Measurements from ENCODE around the gene SEZ6L. TPM values are rescaled to one million over a fixed set of nuclear protein-coding genes. Genes with fewer than 3 reads are reported as not detected.

SEZ6L gene
- total and polyA plus RNA-seq, 12 donors, result 0.01 to 2.5 (median 0.28) TPM

GRCh38 chr22:26236991-26237390 lies 67.7 kb downstream of the SEZ6L start:
- TF ChIP-seq CTCF (IDR thresholded peaks at IDR 0.05), result no peak
- 70 to 75% methylated on average over 6 of the region's 6 CpGs for WGBS, 2 donors
- peaks cover 0 to 66% (median 35%) of the 10 kb centered on the region in 7 donors for H3K27me3 ChIP-seq
- H3K9me3 ChIP-seq, result no peaks in the 10 kb centered on the region
- no peak overlapping the region for H3K27ac ChIP-seq
- no peaks in the 10 kb centered on the region for H3K36me3 ChIP-seq
- DNase-seq (no peak), ATAC-seq (no peak)
- intact Hi-C loops (cut with DNase I), result no loop called here
- H3K4me3 ChIP-seq, result no peak overlapping the region
- H3K4me1 ChIP-seq, result no peaks in the 10 kb centered on the region

GRCh38 chr22:26238596-26238995 lies 69.3 kb downstream of the SEZ6L start:
- Histone ChIP-seq H3K27me3 (peaks cover 0 to 57% (median 33%) of the 10 kb centered on the region in 7 donors), H3K27ac (no peak overlapping the region), H3K9me3 (no peaks in the 10 kb centered on the region), H3K4me1 (no peaks in the 10 kb centered on the region), H3K4me3 (no peak overlapping the region), H3K36me3 (no peaks in the 10 kb centered on the region)
- intact Hi-C loops (cut with DNase I), result no loop called here
- TF ChIP-seq CTCF (IDR thresholded peaks at IDR 0.05), result no peak
- WGBS, 2 donors, result 71 to 74% methylated on average over 3 of the region's 3 CpGs
- ATAC-seq, result no peak
- no peak for DNase-seq

DNA sequence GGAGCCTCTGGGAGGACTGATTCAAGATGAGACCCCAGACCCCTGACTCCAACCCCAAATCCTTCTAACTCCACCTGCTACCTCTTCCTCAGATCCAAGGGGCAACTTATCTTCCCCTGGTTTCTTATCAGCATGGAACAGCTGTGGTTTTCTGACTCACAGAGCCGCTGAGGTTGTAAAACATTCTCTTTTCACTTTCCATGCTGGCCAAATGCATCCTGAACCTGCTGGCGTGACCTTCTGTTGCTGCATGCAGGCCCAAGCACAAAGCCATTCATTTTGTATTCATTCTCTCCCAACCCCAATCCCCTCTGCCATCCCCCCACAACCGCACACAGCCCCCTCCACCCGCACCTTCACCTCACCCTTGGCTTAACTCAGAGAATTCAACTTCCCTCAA lies 70.3 kb downstream of the SEZ6L start:
- peaks cover 0 to 58% (median 28%) of the 10 kb centered on the region in 7 donors for H3K27me3 ChIP-seq
- no peaks in the 10 kb centered on the region for H3K9me3 ChIP-seq
- DNase-seq, result no peak
- 50 to 56% methylated on average over 4 of the region's 4 CpGs for WGBS, 2 donors
- no peak for ATAC-seq
- no peak for TF ChIP-seq CTCF (IDR thresholded peaks at IDR 0.05)
- no peaks in the 10 kb centered on the region for H3K36me3 ChIP-seq
- H3K4me3 ChIP-seq, result no peak overlapping the region
- intact Hi-C loops (cut with DNase I), result no loop called here
- H3K4me1 ChIP-seq, result no peaks in the 10 kb centered on the region
- no peak overlapping the region for H3K27ac ChIP-seq

DNA sequence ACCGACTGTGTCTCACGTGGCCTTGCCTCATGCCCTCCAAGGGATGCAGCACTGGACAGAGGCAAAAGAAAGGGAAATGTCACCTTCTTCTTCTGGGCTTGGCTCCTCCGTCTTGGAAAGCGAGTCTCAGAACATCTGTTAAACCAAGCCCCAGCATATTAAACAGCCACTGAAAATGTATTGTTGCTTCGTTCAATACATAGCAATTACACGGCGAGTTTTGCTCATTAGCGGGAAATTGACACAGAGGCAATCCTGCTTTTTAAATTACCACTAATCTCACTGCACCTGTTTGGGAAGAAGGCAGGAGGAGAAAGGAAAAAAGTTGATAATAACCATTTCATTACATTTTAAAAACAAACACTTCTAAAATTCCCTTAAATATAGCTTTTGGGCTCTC lies 72.1 kb downstream of the SEZ6L start:
- no peak overlapping the region for H3K27ac ChIP-seq
- no peaks in the 10 kb centered on the region for H3K36me3 ChIP-seq
- ATAC-seq (no peak), DNase-seq (no peak)
- H3K27me3 ChIP-seq, result peaks cover 0 to 50% (median 30%) of the 10 kb centered on the region in 7 donors
- TF ChIP-seq CTCF (IDR thresholded peaks at IDR 0.05), result no peak
- no peaks in the 10 kb centered on the region for H3K4me1 ChIP-seq
- WGBS, 2 donors, result 83 to 85% methylated on average over 8 of the region's 8 CpGs
- no peak overlapping the region for H3K4me3 ChIP-seq
- intact Hi-C loops (cut with DNase I), result no loop called here
- H3K9me3 ChIP-seq, result no peaks in the 10 kb centered on the region

Measured in heart right ventricle (tissue), 16 donors.